ENCODE data around the gene ST6GALNAC3. TPM values are rescaled to one million over a fixed set of nuclear protein-coding genes. Genes with fewer than 3 reads are reported as not detected.
A peak's percentile ranks its signal among the peaks of the same experiment; 100 is the strongest.

The ST6GALNAC3 gene
- total RNA-seq, 1 donor from 2014 or later: 46.8 TPM

DNA sequence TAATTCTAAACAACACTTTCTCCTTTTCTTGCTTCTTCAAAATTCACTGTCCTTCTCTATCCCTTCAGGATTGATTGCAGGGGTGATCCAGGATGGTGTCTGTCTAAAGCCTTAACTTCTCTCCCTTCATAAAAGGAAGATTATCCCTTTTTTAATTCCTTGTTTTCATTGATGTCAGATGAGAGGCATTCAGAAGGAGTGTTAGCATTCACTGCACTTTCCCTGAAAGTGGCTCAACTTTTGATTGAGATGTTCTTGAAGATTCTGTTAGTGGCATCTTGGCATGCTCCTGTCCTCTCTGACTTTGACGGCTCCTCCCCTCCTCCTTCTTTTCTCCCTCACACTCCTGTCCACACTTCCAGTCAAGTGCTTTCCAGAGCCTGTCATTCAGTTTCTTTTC is 71.6 kb downstream of the ST6GALNAC3 start:
- Mint-ChIP-seq H3K27me3 (ENCODE audit: unreplicated experiment) (no peaks in the 10 kb centered on the region), H3K4me3 (ENCODE audit: unreplicated experiment) (no peak overlapping the region), H3K36me3 (ENCODE audit: low read depth, unreplicated experiment) (peaks cover 4% of the 10 kb centered on the region), H3K27ac (ENCODE audit: unreplicated experiment) (no peak overlapping the region), H3K9me3 (ENCODE audit: unreplicated experiment) (no peaks in the 10 kb centered on the region), H3K4me1 (ENCODE audit: unreplicated experiment) (peaks cover 20% of the 10 kb centered on the region)
- TF ChIP-seq, protein P1, sequence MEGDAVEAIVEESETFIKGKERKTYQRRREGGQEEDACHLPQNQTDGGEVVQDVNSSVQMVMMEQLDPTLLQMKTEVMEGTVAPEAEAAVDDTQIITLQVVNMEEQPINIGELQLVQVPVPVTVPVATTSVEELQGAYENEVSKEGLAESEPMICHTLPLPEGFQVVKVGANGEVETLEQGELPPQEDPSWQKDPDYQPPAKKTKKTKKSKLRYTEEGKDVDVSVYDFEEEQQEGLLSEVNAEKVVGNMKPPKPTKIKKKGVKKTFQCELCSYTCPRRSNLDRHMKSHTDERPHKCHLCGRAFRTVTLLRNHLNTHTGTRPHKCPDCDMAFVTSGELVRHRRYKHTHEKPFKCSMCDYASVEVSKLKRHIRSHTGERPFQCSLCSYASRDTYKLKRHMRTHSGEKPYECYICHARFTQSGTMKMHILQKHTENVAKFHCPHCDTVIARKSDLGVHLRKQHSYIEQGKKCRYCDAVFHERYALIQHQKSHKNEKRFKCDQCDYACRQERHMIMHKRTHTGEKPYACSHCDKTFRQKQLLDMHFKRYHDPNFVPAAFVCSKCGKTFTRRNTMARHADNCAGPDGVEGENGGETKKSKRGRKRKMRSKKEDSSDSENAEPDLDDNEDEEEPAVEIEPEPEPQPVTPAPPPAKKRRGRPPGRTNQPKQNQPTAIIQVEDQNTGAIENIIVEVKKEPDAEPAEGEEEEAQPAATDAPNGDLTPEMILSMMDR (IDR thresholded peaks at IDR 0.05; ENCODE audit: unreplicated experiment): no peak
- no peak for DNase-seq (ENCODE audit: low spot score)

DNA sequence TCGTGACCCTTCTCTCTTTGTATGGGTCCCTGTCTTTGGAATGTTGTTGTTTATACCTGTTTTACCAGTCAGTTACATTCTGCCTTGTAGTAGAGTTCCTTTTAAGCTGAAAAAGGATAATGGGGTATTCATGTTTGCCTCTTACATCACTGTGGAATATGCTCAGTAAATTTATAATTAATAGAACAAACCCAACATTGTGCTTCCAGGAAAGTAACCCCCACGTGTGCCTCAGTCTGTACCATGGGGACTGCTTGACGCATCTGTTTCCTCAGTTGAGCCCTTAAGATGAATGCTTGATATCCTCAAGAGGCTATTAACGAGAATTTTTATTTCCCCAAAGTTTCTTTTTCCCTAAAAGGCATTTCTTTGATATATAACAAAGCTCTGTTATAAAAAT is 73.4 kb downstream of the ST6GALNAC3 start:
- H3K9me3 Mint-ChIP-seq (ENCODE audit: unreplicated experiment): no peaks in the 10 kb centered on the region

DNA sequence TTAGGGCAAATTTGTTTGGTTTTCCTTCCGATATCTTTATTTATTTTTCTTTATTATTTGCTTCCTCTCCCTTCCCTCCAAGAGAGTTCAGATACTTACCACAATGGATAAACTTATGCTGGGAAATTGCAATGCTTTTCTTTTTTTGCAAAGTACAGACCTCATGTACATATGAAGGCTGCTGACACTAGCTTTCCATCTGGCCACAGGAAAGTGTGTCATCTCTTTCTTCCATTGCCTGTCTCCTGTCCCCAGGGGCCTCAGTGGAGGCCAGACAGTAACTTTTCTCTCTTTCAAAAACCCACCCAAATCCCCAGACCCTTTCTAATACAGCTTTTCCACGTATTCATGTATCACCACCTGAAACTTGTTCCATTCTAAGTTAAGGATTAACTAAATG is 73.9 kb downstream of the ST6GALNAC3 start:
- peaks cover 4% of the 10 kb centered on the region for H3K36me3 Mint-ChIP-seq (ENCODE audit: low read depth, unreplicated experiment)
- H3K27me3 Mint-ChIP-seq (ENCODE audit: unreplicated experiment): no peaks in the 10 kb centered on the region
- DNase-seq (ENCODE audit: low spot score): no peak
- no peak overlapping the region for H3K27ac Mint-ChIP-seq (ENCODE audit: unreplicated experiment)
- peaks cover 21% of the 10 kb centered on the region for H3K4me1 Mint-ChIP-seq (ENCODE audit: unreplicated experiment)
- TF ChIP-seq, protein P1 (IDR thresholded peaks at IDR 0.05; ENCODE audit: unreplicated experiment): no peak
- H3K4me3 Mint-ChIP-seq (ENCODE audit: unreplicated experiment): no peak overlapping the region
- H3K9me3 Mint-ChIP-seq (ENCODE audit: unreplicated experiment): no peaks in the 10 kb centered on the region

More for the DNA sequence above, 73.4 kb downstream of the ST6GALNAC3 start:
- TF ChIP-seq, protein P1 (IDR thresholded peaks at IDR 0.05; ENCODE audit: unreplicated experiment): no peak
- H3K4me3 Mint-ChIP-seq (ENCODE audit: unreplicated experiment): no peak overlapping the region
- no peak overlapping the region for H3K27ac Mint-ChIP-seq (ENCODE audit: unreplicated experiment)
- no peak for DNase-seq (ENCODE audit: low spot score)
- H3K27me3 Mint-ChIP-seq (ENCODE audit: unreplicated experiment): no peaks in the 10 kb centered on the region
- peaks cover 4% of the 10 kb centered on the region for H3K36me3 Mint-ChIP-seq (ENCODE audit: low read depth, unreplicated experiment)
- H3K4me1 Mint-ChIP-seq (ENCODE audit: unreplicated experiment): peaks cover 21% of the 10 kb centered on the region

DNA sequence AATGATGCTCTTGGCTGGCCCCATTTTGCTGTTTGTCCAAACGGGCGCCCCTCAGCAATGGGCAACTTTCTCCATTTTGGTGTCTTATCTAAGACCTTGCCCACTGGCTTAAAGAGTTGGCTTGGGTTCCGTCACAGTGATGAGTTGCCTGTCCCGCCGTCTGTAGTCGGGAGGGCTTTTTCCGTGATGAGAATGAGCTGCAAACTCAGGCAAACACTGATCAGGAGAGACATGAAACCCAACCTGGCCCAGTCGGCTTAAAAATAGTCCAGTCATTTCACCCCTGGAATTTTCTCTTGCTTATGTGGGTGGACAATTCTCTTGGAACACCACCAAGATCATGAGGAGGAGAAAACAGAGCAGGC is 79.3 kb downstream of the ST6GALNAC3 start:
- H3K9me3 Mint-ChIP-seq (ENCODE audit: unreplicated experiment): no peaks in the 10 kb centered on the region
- no peaks in the 10 kb centered on the region for H3K36me3 Mint-ChIP-seq (ENCODE audit: low read depth, unreplicated experiment)
- no peak for DNase-seq (ENCODE audit: low spot score)
- TF ChIP-seq, protein P1 (IDR thresholded peaks at IDR 0.05; ENCODE audit: unreplicated experiment): no peak
- H3K27ac Mint-ChIP-seq (ENCODE audit: unreplicated experiment): no peak overlapping the region
- no peaks in the 10 kb centered on the region for H3K27me3 Mint-ChIP-seq (ENCODE audit: unreplicated experiment)
- no peak overlapping the region for H3K4me3 Mint-ChIP-seq (ENCODE audit: unreplicated experiment)
- H3K4me1 Mint-ChIP-seq (ENCODE audit: unreplicated experiment): peaks cover 26% of the 10 kb centered on the region

DNA sequence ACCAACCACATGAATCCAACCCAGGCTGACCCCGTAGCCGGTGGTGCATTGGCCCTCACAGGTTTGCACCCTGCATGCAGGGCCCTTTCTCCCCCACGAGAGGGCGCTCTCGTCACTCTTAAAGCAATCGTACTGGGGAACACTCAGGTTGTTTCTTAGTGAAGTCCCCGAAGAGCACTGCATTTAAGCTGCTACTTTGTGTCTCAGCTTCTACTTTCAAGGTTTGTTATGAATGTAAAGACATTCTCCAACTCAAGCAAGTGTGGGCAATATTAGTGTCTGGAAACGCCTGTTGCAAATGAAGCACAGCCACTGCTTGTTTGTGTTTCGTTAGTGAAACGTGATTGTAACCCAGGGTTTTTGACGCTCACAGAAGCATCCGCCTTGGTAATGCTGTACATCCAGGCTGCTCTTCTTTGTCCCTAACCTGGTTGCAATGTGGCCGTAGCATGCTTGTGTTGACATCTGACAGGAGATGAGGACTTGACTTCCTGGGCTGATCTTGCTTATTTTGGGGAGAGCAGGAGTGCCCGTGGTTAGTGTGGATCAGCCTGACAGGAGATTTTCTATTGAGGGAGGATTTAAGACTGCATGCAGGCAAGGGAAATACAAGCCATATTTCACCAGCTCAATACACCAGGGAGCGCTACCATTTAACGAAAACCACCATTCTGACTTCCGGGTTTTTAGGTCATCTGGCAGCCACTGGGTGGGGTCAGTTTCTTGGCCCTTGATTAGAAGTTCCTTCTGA is 79.8 kb downstream of the ST6GALNAC3 start:
- no peaks in the 10 kb centered on the region for H3K9me3 Mint-ChIP-seq (ENCODE audit: unreplicated experiment)

More for the DNA sequence above, 79.8 kb downstream of the ST6GALNAC3 start:
- Mint-ChIP-seq H3K27me3 (ENCODE audit: unreplicated experiment) (no peaks in the 10 kb centered on the region), H3K4me1 (ENCODE audit: unreplicated experiment) (peaks cover 26% of the 10 kb centered on the region), H3K36me3 (ENCODE audit: low read depth, unreplicated experiment) (no peaks in the 10 kb centered on the region), H3K27ac (ENCODE audit: unreplicated experiment) (no peak overlapping the region), H3K4me3 (ENCODE audit: unreplicated experiment) (no peak overlapping the region)
- TF ChIP-seq, protein P1 (IDR thresholded peaks at IDR 0.05; ENCODE audit: unreplicated experiment): peak; percentile 96
- peak; percentile 77 for DNase-seq (ENCODE audit: low spot score)
